GM21367 (cell line): ENCODE measurements around the gene FLVCR2.
"Not testable (repeated sequence)": the region's sequence is repeated elsewhere in the genome, so short reads cannot be mapped to it uniquely, and the experiment has no call there.

Experiments used
- ATAC-seq: cut with Tn5 transposase; IDR thresholded peaks from one replicate; pipeline ENCODE4 v1.9.1; 2021; ENCODE audit not compliant: unreplicated experiment

The FLVCR2 gene

GRCh38 chr14:75589931-75590330, 11.5 kb downstream of the FLVCR2 start:
- ATAC-seq: no peak

DNA sequence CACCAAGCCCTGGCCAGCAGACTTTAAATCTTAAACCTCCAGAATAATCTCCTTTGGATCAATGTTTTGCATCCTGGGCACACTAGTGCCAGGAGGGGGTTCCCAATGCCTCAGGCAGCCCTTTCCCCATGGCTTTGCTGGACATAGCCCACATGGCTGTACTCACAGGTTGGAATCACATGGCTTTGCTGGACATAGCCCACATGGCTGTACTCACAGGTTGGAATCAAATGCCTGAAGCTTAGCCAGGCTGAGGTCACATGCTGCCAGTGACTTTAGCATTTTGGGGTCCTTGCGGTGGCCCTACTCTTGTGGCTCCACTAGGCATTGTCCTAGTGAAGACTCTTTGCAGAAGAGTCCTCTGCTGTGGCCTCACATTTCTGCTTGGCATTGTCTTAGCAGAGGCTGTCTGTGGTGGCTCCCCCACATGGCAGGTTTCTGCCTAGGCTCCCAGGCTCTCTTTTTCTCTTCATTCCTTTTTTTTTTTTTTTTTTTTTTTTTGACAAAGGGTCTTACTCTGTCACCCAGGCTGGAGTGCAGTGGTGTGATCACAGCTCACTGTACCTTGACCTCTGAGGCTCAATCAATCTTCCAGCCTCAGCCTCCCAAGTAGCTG, 13.0 kb downstream of the FLVCR2 start:
- ATAC-seq: no peak

DNA sequence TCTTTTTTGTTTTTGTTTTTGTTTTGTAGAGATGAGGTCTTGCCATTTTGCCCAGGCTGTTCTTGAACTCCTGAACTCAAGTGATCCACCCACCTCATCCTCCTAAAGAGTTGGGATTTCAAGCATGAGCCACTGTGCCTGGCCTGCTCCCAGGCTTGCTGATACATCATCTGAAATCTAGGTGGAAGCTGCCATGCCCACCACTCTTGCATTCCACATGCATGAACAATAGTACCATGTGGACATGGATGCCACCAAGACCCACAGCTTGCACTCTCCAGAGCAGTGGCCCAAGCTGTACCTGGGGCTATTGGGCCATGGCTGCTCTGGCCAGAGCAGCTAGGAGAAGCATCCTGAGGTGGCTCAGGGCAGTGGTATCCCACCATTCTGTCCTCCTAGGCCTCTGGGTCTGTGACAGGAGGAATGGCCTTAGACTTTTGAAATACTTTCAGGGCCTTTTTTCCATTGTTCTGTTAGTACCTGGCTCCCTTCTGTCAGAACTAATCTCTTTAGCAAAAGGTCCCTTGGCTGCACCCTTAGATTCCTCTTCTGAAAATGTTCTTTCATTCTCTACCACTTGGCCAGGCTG, 13.7 kb downstream of the FLVCR2 start:
- ATAC-seq: no peak

DNA sequence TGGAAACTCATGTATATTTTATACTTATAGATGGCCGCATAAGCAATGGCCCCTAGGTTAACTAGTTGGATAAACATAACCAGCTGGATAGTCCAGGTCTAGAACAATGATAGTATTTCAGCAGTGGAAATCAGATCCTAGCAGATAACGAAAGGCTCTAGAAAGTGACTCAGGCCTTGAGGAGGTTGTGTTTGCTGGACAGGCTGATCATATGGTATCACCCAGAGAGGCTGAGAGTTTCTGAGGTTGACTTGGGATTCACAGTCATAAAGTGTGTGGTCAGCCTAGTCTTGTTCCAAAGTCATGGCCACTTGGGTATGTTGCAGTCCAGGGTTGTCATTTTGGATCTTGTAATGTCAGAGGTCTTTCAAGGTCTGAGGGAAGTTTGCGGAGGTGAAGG, 16.8 kb downstream of the FLVCR2 start:
- no peak for ATAC-seq

GRCh38 chr14:75597149-75597548, 18.7 kb downstream of the FLVCR2 start:
- ATAC-seq: no peak

DNA sequence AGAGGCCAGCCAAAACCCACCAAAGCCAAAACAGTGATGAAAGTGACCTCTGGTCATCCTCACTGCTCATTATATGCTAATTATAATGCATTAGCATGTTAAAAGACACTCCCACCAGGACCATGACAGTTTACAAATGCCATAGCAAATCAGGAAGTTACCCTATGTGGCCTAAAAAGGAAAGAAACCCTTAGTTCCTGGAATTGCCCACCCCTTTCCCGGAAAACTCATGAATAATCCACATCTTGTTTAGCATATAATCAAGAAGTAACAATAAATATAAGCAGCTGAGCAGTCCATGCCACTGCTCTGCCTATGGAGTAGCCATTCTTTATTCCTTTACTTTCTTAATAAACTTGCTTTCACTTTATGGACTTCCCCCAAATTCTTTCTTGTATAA, 21.7 kb downstream of the FLVCR2 start:
- not testable (repeated sequence) for ATAC-seq

GRCh38 chr14:75601061-75601460, 22.6 kb downstream of the FLVCR2 start:
- not testable (repeated sequence) for ATAC-seq

GRCh38 chr14:75602503-75602902, 24.1 kb downstream of the FLVCR2 start:
- no peak for ATAC-seq

DNA sequence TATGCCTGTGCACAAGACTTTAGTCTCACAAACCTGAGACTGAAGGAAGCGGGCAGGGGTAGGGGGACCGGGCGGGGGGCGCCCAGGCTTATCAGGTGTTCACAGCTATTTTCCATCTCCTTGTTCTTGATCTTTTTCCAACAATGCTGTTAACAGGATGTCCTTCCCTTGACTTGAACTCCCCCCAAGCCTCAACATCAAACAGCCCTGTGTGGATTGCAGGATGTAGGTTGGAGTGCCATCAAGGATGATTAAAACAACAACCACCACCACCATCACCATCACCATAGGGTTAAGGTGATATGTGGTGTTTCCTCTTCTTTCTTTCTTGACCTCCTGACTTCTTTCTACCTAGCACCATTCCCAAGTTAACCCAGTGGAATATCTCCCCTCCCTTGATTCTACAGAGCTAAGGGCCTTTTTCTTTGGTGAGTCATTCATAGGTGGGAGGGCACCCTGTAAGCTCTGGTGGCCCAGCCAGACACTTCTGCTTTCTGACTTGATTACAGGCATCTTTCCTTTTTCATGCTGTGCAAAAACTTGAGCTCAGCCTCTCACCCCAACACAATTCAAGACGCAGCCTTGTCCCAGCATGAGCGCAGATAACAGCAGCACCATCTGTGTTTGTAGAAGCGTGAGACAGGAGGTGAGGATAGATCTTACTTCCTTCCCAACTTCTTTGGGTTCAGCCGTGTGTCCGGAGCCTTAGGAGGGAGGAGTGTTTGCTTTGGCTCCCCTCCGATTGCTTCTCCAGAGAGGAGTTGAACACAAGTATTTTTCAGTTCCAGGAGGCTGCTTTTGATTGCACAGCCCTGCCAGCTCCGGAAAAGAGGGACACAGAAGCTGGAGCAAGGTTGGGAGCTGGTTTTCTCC, 26.8 kb downstream of the FLVCR2 start:
- ATAC-seq: no peak

DNA sequence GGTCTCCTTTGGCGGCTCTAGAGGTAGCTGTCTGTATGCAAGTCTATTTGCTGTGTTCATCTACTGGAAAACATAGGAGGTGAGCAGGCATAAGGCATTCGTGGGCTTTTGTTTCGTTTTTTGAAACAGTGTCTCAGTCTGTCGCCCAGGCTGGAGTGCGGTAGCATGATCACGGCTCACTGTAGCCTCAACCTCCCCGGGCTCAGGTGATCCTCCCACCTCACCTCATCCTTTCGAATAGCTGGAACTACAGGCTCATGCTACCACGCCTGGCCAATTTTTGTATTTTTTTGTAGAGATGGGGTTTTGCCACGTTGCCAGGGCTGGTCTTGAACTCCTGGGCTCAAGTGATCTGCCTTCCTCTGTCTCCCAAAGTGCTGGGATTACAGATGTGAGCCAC, 27.5 kb downstream of the FLVCR2 start:
- ATAC-seq: no peak

GRCh38 chr14:75607044-75607443, 28.6 kb downstream of the FLVCR2 start:
- ATAC-seq: no peak

DNA sequence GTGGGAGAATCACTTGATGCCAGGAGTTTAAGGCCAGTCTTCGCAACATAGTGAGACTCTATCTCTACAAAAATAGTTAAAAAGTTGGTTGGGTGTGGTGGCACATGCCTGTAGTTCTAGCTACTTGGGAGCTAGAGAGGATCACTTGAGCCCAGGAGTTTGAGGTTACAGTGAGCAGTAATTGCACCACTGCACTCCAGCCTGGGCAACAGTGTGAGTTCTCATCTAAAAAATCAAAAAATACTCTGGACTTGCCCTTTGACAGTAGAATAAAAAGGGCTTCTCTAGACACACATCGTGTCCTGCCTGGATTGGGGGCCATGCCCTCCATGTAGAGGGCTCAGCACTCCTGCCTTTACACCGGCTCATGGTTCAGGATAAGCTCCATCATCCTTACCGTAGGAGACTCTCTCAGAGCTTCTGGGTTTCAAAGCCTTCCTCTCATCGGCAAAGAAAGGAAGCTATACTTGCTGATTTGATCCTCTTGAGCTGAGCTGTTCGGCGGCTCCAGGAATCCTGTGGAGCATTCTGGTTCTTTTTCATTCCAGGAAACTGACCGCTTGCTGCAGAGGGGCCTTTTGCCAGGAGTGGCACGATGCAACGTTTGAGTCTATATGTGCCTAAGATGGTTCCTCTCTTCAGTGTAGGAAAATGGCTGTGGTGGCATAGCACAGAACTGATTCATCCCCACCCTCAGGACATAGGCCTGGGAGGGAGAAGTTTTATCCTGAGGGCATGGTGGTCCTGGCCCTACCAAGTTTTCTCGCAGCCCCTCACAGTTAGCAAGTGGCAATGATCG, 29.6 kb downstream of the FLVCR2 start:
- ATAC-seq: no peak

DNA sequence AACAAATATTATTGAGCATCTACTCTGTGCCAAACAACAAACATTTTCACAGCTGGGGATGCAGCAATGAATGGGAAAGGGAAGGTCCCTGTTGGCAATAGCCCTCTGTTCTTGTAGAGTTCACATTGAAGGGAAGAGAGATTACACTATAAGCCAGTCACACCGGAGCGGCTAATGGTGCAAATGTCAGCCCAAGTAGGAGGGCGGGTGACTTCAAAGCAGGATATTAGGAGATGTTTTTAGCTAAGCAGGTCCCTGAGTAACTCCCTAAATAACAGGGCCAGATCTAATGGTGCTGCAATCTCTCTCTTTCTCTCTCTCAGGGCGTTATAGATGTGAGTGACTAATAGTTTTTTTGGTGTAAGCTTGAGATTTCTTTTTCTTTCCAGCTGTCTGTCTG, 30.7 kb downstream of the FLVCR2 start:
- no peak for ATAC-seq

DNA sequence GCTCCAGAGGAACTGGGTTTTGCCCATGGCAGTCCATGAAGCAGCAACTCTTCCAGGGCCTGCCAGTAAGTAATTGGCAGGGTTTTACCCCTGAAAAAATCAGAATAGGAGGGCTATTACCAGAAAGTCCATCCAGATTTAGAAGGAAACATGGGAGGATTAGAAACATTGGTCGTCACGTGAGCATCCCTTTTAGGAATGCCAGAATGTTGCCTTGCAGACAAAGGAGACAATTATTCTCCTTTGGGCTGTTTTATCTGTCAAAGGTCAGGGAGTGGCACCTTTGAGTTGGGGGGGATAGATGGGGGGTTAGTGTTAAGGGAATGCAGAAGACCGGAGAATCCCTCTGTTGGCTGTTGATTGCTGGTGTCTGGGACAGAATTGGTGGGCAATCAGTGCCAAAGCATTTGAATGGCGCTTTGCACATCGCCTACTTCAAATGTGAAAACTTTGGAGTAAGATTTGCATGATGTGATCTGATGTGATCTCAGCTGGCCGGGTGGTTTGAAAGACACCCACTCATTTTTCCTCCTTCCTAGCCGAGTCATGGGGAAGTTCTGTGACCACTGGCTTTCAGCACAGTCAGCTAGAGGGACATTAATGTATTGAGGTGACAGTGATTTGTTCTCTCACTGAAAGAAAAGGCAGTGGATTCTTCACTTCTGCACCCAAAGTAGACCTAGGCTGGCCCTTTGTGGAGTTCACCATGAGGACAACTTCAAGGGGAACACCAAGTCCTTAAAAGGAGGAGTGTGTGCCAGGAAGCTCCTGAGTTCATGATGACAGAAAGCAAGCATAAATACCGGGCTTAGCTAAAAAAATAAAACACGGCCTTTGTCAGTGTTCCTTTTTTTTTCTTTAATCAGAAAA, 31.4 kb downstream of the FLVCR2 start:
- ATAC-seq: no peak

DNA sequence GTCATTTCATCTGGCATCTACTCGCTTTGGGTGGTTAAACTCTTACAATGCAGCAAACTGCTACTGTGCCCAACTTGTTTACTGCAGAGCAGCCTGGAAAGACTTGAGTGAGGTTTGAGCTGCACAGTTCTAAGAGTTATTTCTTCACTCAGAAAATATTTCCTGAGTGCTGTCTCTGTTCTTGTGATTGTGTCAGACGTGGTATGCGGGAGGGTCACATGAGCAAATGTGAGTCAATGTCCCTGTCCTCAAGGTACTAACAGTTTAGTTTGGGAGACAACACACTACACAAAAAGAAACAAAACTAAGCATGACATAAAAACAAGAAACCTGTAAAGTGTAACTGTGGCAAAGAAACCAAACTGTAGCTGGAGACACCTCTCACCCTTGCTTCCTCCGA, 32.4 kb downstream of the FLVCR2 start:
- no peak for ATAC-seq

DNA sequence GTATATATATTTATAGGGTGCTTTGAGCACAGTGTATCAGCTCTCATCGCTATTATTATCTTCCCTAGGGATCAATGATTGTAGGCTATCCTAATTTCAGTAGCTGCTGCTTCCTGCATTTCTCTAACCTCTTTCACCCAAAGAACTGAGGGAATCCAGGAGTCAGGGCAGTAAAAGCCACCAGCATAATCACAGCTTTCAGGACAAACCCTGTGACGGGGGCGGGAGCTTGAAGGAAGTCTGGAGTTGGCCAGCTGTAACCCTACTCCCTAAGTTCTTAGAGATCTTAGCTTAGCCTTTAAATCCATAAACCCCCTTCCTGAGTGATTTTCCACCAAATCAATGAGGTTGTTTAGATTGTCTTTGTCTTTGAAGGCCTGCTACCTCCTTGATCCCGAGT, 33.7 kb downstream of the FLVCR2 start:
- no peak for ATAC-seq

DNA sequence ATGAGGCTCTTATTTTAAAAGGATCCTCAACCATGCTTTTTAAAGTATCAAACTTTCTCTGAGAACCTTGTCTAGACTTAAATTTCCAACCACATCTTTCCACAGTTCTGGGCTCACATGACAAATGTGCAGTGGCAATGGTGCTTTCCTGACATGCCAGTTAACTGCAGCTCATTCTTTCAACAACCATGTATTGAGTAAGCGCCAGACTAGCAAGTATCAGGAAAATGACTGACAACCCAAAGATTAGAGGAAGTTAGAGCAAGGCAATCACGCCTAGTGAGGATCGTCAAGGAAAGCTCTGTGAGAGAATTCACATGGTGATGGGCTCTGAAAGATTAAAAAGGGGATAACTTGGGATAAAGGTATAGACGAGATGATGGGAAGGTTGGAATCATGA, 35.8 kb downstream of the FLVCR2 start:
- ATAC-seq: no peak

DNA sequence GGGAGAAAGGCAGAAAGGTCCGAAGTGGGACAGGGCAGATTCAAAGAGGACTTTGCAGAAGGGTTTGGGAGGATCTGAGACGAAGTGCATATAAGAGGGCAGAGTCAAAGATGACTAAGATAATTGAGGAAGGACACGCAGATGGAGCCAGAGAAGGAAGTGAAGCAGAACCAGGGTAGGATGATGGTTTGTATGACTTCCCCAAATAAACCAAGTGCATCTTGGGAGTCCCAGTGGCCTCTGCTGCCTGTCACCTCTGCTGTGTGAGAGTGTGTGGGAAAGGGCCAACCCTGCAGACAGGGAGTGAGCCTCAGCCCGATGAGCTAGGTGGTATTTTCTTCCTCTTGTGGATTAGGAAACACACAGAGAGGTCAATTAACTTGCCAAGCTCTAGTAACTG, 36.8 kb downstream of the FLVCR2 start:
- ATAC-seq: no peak

DNA sequence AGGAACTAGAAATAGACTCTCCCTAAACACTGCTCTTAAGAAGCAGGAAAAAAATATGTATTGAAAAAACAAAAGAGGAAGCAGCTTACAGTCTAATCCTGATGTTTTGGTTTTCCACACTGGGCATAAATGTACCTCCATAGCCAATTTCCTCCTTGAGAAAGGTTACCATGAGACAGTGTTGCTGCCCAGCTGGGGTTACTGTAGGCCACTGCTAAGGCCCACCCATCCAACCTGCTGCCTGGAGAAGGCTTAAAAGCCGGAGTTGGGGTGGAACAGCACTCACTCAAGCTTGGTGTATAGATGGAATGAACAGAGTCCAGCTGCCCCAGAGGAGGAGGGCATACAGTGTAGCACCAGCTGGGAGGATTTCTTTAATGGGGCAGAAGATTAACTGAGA, 41.1 kb downstream of the FLVCR2 start:
- ATAC-seq: no peak

DNA sequence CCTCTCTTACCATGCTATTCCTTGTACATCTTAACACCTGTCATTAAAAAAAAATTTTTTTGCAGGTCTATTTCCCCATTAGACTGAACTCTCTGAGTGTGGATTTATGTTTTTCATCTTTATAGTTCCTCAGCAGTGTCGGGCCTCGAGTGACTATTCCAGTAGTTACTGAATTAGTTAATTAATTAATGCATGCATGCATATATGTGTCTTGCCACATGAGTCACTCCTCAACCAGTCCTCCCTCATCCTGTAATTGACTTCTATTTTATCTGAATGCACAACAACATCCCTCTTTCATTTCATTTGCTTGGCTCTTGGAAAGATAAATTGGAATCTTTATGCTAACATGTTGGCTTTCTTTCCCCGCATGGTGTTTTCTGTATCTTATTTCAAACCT, 46.6 kb downstream of the FLVCR2 start:
- ATAC-seq: no peak

DNA sequence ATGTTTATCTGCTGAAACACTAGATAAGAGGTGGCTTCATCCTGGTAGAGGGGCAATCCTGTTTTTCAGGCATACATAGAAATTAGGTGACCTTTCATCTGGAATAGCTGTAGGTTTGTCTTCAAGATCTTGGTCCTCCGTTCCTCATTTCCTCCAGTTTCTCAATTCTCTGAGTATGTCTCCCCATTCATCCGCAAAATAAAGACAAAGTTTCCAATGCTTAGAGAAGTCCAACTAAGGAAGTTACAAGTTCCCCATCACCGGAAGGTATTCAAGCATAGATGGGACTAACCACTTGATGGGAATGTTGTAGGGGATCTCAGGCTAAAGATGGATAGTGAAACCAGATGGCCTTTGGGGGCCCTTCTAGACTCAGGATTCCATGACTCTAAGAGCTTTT, 48.0 kb downstream of the FLVCR2 start:
- ATAC-seq: no peak
